Naive thymus-derived CD8-positive, alpha-beta T cell (primary cell): ENCODE results near the gene CREG1. TPM values are rescaled to one million over a fixed set of nuclear protein-coding genes. Genes with fewer than 3 reads are reported as not detected.
"Not testable (repeated sequence)": the region's sequence is repeated elsewhere in the genome, so short reads cannot be mapped to it uniquely, and the experiment has no call there.

ENCODE experiments used
- ATAC-seq, 2 donors: fragments of 150-1000 bp; cut with Tn5 transposase in 1 of 2; sonication (Bioruptor Pico), chemical (Tn5 transposase) in 1 of 2; 1 replicate in 1 of 2; 2 replicates in 1 of 2; pipeline ENCODE4 v1.10.0; 2021; ENCODE audit warnings: mild to moderate bottlenecking in 2 of 2, moderate library complexity in 2 of 2
- POLR2A ChIA-PET: fragments of 350-600 bp; sonication (Branson Sonifier 250); formaldehyde crosslinking; loops from one replicate; lab custom pipeline; 2021; ENCODE audit warnings: antibody characterized with exemption; lab: Charles Lee
- DNase-seq, 10 donors: peaks; one replicate each; pipeline versions ENCODE4 v3.0.0 to v3.0.0-alpha.2; 2020 to 2022
- H3K27ac Mint-ChIP-seq, 10 donors: one replicate each; pipeline ENCODE4 v1.8.0; 2020 to 2022; ENCODE audit warnings: mild to moderate bottlenecking in 10 of 10, mixed read lengths in 10 of 10, moderate library complexity in 4 of 10, inconsistent platforms in 1 of 10
- H3K27me3 Mint-ChIP-seq, 5 donors: one replicate each; pipeline ENCODE4 v1.8.0; 2021 to 2022; ENCODE audit warnings: mixed read lengths in 5 of 5
- H3K36me3 Mint-ChIP-seq, 3 donors: one replicate each; pipeline ENCODE4 v1.8.0; 2020 to 2022; ENCODE audit warnings: mixed read lengths in 3 of 3, mild to moderate bottlenecking in 2 of 3, inconsistent platforms in 1 of 3
- H3K4me1 Mint-ChIP-seq, 4 donors: one replicate each; pipeline ENCODE4 v1.8.0; 2021 to 2022; ENCODE audit warnings: mixed read lengths in 4 of 4
- H3K4me3 Mint-ChIP-seq, 10 donors: one replicate each; pipeline ENCODE4 v1.8.0; 2020 to 2022; ENCODE audit warnings: mild to moderate bottlenecking in 10 of 10, mixed read lengths in 10 of 10, moderate library complexity in 6 of 10, inconsistent platforms in 1 of 10
- H3K9me3 Mint-ChIP-seq, 9 donors: one replicate each; pipeline ENCODE4 v1.8.0; 2020 to 2022; ENCODE audit warnings: mixed read lengths in 9 of 9, mild to moderate bottlenecking in 3 of 9, inconsistent platforms in 1 of 9, moderate library complexity in 1 of 9
- polyA plus RNA-seq, 3 donors: library from polyadenylated mRNA; unstranded; fragments of 300-500 nt; fragmentation: Illumina TruSeq; gene quantifications; one replicate each; pipeline ENCODE4 v1.2.3, GENCODE V29; 2021
- total RNA-seq, 8 experiments: library from RNA in 2 of 8; stranded (reverse) in 2 of 8; gene quantifications; one replicate each; pipeline ENCODE4 v1.2.3 and lab custom pipeline; 2021 to 2026

Gene CREG1
- total and polyA plus RNA-seq, 5 experiments from 2014 or later, result 13.8 to 26.8 (median 15.5) TPM

DNA sequence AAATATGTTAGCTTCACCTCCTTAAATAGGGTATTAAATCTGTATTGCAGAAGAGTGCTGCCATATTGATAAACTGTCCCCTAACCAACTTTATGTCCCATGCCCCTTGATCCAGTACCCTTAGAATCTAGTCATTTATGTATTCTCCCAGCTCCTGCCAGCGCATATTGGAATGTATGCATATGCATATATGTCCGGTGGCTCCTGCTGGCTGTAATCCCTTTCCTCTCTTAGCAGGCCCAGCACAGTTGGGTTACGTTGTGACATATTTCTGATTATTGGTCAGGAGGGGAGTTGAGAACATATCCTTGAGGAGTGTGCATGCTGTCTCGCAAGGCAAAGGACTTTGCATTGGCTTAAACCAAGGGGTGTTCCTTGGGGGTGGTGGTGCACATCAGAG, 29.2 kb upstream of the CREG1 start:
- Mint-ChIP-seq H3K27me3 (no peaks in the 10 kb centered on the region), H3K9me3 (no peaks in the 10 kb centered on the region), H3K4me1 (peaks cover 0 to 3% (median 0%) of the 10 kb centered on the region in 4 donors), H3K27ac (no peak overlapping the region), H3K36me3 (no peaks in the 10 kb centered on the region), H3K4me3 (no peak overlapping the region)
- POLR2A ChIA-PET, result interaction anchor here (0.8 kb wide), 1 partner anchor 21 kb away, joined by 3 read pairs; no protein-coding TSS in a partner anchor
- no peak for DNase-seq
- no peak for ATAC-seq

DNA sequence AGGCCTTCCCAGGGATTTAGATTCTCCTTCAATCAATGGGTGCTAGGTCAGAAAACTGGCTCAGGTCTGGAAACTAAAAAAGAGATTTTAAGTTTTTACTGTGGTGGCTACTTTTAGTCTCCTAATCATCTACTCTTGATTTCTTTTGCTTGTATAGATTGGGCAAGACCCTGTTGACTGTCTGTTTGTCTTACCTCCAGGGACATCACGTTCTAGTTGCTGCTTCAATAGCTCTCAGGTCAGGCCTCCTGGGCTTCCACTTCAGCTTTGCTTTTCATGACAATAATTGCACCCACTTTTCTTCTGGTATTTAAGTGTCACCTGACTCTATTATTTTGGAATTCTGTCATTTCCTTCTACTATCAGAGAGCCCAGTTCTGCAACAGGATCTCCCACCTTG, 28.5 kb upstream of the CREG1 start:
- no peak overlapping the region for H3K4me3 Mint-ChIP-seq
- DNase-seq (no peak), ATAC-seq (no peak)
- no peak overlapping the region for H3K27ac Mint-ChIP-seq
- H3K4me1 Mint-ChIP-seq, result no peaks in the 10 kb centered on the region
- POLR2A ChIA-PET, result interaction anchor here (0.8 kb wide), 1 partner anchor 20 kb away, joined by 3 read pairs; no protein-coding TSS in a partner anchor
- H3K36me3 Mint-ChIP-seq, result no peaks in the 10 kb centered on the region
- no peaks in the 10 kb centered on the region for H3K9me3 Mint-ChIP-seq
- no peaks in the 10 kb centered on the region for H3K27me3 Mint-ChIP-seq

DNA sequence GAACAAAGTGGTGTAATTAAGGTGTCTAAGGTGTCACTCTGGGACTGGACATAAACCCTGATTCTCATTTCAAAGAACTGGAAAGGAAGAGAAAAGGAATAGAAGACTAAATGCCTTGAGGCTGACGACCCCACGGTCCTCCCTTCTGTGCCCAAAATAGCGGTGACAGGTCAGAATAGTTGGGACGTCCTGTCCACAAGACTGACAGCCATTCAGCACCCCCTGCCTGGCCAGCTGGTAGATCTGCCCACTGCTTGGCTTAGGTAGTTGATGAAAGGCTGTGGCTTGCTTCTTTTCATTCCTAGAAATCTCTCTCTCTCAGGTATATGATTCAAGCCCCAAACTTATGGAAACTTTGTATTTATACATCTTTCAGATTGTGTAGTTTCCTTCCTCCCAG, 26.4 kb upstream of the CREG1 start:
- ATAC-seq (no peak), DNase-seq (no peak)
- no peak overlapping the region for H3K4me3 Mint-ChIP-seq
- no peaks in the 10 kb centered on the region for H3K4me1 Mint-ChIP-seq
- H3K27me3 Mint-ChIP-seq, result peaks cover 0 to 5% (median 3%) of the 10 kb centered on the region in 5 donors
- POLR2A ChIA-PET, result no interaction called here
- no peaks in the 10 kb centered on the region for H3K9me3 Mint-ChIP-seq
- no peak overlapping the region for H3K27ac Mint-ChIP-seq
- H3K36me3 Mint-ChIP-seq, result no peaks in the 10 kb centered on the region

DNA sequence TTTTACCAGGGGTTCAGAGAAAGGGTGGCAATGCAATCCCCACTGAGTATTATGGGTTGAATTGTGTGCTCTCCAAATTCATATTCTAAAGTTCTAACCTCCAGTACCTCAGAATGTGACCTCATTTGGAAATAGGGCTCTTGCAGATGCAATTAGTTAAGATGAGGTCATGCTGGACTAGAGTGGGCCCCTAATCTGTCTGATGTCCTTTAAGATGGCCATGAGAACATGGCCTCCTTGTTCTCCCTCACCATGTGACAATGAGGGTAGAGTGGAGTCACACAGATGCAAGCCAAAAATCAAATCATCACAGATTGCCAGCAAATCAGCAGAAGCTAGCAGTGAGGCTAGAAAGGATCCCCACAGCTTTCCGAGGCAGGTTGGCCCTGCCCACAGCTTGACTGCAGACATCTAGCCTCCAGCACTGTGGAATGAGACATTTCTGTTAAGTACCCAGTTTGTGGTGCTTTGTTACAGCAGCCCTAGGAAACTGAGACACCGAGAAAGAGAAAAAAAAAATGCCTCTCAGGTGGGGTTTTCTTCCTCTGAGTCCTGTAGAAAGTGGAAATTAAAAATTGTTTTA, 25.5 kb upstream of the CREG1 start:
- Mint-ChIP-seq H3K9me3 (no peaks in the 10 kb centered on the region), H3K4me3 (no peak overlapping the region), H3K27ac (no peak overlapping the region), H3K36me3 (no peaks in the 10 kb centered on the region), H3K4me1 (no peaks in the 10 kb centered on the region), H3K27me3 (peaks cover 0 to 5% (median 3%) of the 10 kb centered on the region in 5 donors)
- POLR2A ChIA-PET, result no interaction called here
- no peak for ATAC-seq
- DNase-seq, result no peak

DNA sequence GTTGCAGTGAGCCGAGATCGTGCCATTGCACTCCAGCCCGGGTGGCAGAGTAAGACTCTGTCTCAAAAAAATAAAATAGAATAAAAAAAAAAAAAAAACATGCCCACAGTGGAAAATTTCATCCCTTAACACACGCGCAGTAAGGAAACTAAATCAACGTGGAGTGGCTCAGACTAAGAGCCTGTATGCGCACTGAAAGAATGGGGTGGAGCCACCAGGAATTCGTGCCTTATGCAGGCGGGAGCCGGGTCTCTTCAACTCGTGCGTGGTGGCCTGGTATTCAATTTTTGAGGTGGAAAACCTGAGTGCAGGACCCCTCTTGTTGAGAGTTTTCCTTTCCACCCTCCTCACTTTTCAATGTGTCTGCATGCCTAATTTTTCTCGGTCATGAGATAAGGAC, 22.1 kb upstream of the CREG1 start:
- H3K9me3 Mint-ChIP-seq, result no peaks in the 10 kb centered on the region
- ATAC-seq (no peak), DNase-seq (no peak)
- POLR2A ChIA-PET, result no interaction called here
- peaks cover 0 to 8% (median 3%) of the 10 kb centered on the region in 5 donors for H3K27me3 Mint-ChIP-seq
- H3K4me3 Mint-ChIP-seq, result no peak overlapping the region
- no peak overlapping the region for H3K27ac Mint-ChIP-seq
- H3K36me3 Mint-ChIP-seq, result no peaks in the 10 kb centered on the region
- H3K4me1 Mint-ChIP-seq, result no peaks in the 10 kb centered on the region

- Mint-ChIP-seq H3K36me3 (no peaks in the 10 kb centered on the region), H3K27me3 (peaks cover 0 to 8% (median 3%) of the 10 kb centered on the region in 5 donors), H3K9me3 (no peaks in the 10 kb centered on the region), H3K4me1 (no peaks in the 10 kb centered on the region), H3K27ac (no peak overlapping the region), H3K4me3 (no peak overlapping the region)
- POLR2A ChIA-PET, result no interaction called here
- DNase-seq (no peak), ATAC-seq (no peak)
These were observed 19.5 kb upstream of the CREG1 start for GRCh38 chr1:167573035-167573434.

GRCh38 chr1:167570712-167571111, 17.1 kb upstream of the CREG1 start:
- H3K36me3 Mint-ChIP-seq, DNase-seq, H3K9me3 Mint-ChIP-seq, H3K27me3 Mint-ChIP-seq, POLR2A ChIA-PET, H3K27ac Mint-ChIP-seq, H3K4me1 Mint-ChIP-seq, H3K4me3 Mint-ChIP-seq, ATAC-seq: not testable (repeated sequence)

GRCh38 chr1:167567663-167568062, 14.1 kb upstream of the CREG1 start:
- H3K27me3 Mint-ChIP-seq, result peaks cover 0 to 5% (median 0%) of the 10 kb centered on the region in 5 donors
- no peak for DNase-seq
- peaks cover 0 to 12% (median 0%) of the 10 kb centered on the region in 4 donors for H3K4me1 Mint-ChIP-seq
- H3K9me3 Mint-ChIP-seq, result no peaks in the 10 kb centered on the region
- H3K36me3 Mint-ChIP-seq, result no peaks in the 10 kb centered on the region
- POLR2A ChIA-PET, result no interaction called here
- H3K4me3 Mint-ChIP-seq, result no peak overlapping the region
- no peak for ATAC-seq
- no peak overlapping the region for H3K27ac Mint-ChIP-seq

DNA sequence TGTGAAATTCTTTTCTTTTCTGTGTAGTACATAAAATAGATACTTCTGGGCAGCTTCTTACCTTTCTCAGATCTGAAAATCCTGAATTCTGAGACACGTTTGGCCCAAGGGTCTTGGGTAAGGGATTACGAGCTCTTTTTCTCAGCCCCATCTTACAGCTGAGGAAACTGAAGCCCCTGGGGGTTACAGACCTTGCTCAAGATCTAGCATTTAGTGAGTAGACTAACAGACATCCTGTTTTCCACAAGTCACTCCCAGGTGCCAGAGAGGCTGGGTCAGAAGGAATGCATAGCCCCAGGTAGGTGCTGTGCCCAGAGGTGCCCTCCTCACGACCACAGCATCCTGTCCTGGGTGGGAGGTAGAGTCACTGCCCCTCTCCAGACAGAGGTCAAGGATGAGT, 13.2 kb upstream of the CREG1 start:
- peaks cover 0 to 12% (median 0%) of the 10 kb centered on the region in 4 donors for H3K4me1 Mint-ChIP-seq
- DNase-seq, result no peak
- no peaks in the 10 kb centered on the region for H3K36me3 Mint-ChIP-seq
- POLR2A ChIA-PET, result no interaction called here
- no peak overlapping the region for H3K27ac Mint-ChIP-seq
- no peak for ATAC-seq
- H3K4me3 Mint-ChIP-seq, result no peak overlapping the region
- H3K9me3 Mint-ChIP-seq, result no peaks in the 10 kb centered on the region
- H3K27me3 Mint-ChIP-seq, result peaks cover 0 to 5% (median 0%) of the 10 kb centered on the region in 5 donors

DNA sequence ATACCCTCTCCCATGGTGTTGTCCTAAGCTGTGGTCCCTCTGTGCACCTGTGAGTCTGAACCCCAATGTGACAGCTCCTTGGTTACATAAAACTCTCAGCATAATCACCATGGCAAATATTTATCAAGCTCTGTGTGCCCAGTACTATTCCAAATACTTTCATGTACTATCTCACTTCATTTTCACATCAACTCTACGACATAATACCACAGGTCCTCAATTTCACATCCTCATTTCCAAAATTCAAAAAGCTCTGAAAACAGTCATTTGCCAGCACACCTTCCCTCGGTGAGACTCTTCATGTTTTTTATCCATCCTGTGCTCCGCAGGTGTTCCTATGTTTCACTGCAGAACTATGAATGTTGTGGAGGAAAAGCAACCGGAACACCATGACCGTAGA, 12.4 kb upstream of the CREG1 start:
- H3K4me1 Mint-ChIP-seq, result peaks cover 0 to 12% (median 0%) of the 10 kb centered on the region in 4 donors
- DNase-seq (no peak), ATAC-seq (no peak)
- peaks cover 0 to 8% (median 0%) of the 10 kb centered on the region in 5 donors for H3K27me3 Mint-ChIP-seq
- H3K9me3 Mint-ChIP-seq, result no peaks in the 10 kb centered on the region
- H3K27ac Mint-ChIP-seq, result no peak overlapping the region
- no peaks in the 10 kb centered on the region for H3K36me3 Mint-ChIP-seq
- no peak overlapping the region for H3K4me3 Mint-ChIP-seq
- POLR2A ChIA-PET, result no interaction called here

GRCh38 chr1:167564612-167565270, 11.2 kb upstream of the CREG1 start:
- ATAC-seq (no peak), DNase-seq (no peak)
- peaks cover 0 to 12% (median 0%) of the 10 kb centered on the region in 4 donors for H3K4me1 Mint-ChIP-seq
- H3K27me3 Mint-ChIP-seq, result peaks cover 0 to 8% (median 0%) of the 10 kb centered on the region in 5 donors
- peak overlapping the region in 1 of 10 donors; percentile 39 for H3K27ac Mint-ChIP-seq
- no peaks in the 10 kb centered on the region for H3K9me3 Mint-ChIP-seq
- no peaks in the 10 kb centered on the region for H3K36me3 Mint-ChIP-seq
- POLR2A ChIA-PET, result interaction anchor here (0.6 kb wide), 1 partner anchor 73 kb away, joined by 3 read pairs; no protein-coding TSS in a partner anchor
- H3K4me3 Mint-ChIP-seq, result no peak overlapping the region

GRCh38 chr1:167563579-167564246, 10.2 kb upstream of the CREG1 start:
- Mint-ChIP-seq H3K27me3 (peaks cover 0 to 8% (median 0%) of the 10 kb centered on the region in 5 donors), H3K9me3 (no peaks in the 10 kb centered on the region), H3K27ac (no peak overlapping the region), H3K4me1 (peaks cover 0 to 12% (median 0%) of the 10 kb centered on the region in 4 donors), H3K4me3 (no peak overlapping the region), H3K36me3 (no peaks in the 10 kb centered on the region)
- POLR2A ChIA-PET, result interaction anchor here (0.6 kb wide), 2 partner anchors 10 to 74 kb away, joined by 3 read pairs; partner anchors contain the start of gene CREG1
- ATAC-seq, result no peak
- DNase-seq, result no peak

DNA sequence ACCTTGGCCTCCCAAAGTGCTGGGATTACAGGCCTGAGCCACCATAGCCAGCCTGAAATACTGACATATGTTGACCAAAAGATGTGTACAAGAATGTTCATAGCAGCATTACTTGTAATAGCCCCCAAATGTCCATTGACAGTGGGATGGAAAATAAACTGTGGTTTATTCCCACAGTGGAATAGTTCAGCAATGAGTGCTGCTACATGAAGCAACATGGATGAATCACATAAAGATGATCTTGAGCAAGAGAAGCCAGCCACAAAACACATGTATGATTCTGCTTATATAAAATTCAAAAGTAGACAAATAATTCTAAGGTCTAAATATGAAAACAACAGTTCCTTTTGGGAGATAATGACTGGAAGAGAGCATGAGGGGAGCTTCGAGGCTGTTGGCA, 9.1 kb upstream of the CREG1 start:
- POLR2A ChIA-PET, result interaction anchor here (0.6 kb wide), 1 partner anchor 9 kb away, joined by 3 read pairs; the partner anchor contains the start of gene CREG1
- H3K27ac Mint-ChIP-seq, result no peak overlapping the region
- H3K27me3 Mint-ChIP-seq, result peaks cover 0 to 8% (median 0%) of the 10 kb centered on the region in 5 donors
- no peaks in the 10 kb centered on the region for H3K36me3 Mint-ChIP-seq
- H3K4me1 Mint-ChIP-seq, result peaks cover 0 to 12% (median 0%) of the 10 kb centered on the region in 4 donors
- H3K4me3 Mint-ChIP-seq, result no peak overlapping the region
- DNase-seq (no peak), ATAC-seq (no peak)
- no peaks in the 10 kb centered on the region for H3K9me3 Mint-ChIP-seq
